SK-N-SH treated with all-trans-retinoic acid at 6 μM for 48 hours (cell line): ENCODE data around the gene SOX10.

Experiments used
- ATAC-seq: fragments of 200-7000 bp; cut with Tn5 transposase; 3 replicates; pipeline ENCODE4 v1.9.1; 2020; ENCODE audit warnings: mild to moderate bottlenecking, moderate library complexity
- ARNTL ChIP-seq: fragments of 450-650 bp; formaldehyde crosslinking; IDR thresholded peaks from 2 replicates; pipeline ENCODE4 v1.5.0; 2020; ENCODE audit warnings: low read depth, mild to moderate bottlenecking, moderate library complexity, borderline replicate concordance
- BACH2 ChIP-seq: fragments of 250-450 bp; sonication (Bioruptor Pico); IDR thresholded peaks from 2 replicates; pipeline ENCODE4 v1.9.0; 2021; ENCODE audit warnings: mild to moderate bottlenecking, borderline replicate concordance
- CSDC2 ChIP-seq: fragments of 250-450 bp; sonication (Bioruptor Pico); IDR thresholded peaks from 2 replicates; pipeline ENCODE4 v1.5.0; 2020; ENCODE audit warnings: mild to moderate bottlenecking, moderate library complexity
- ESRRG ChIP-seq: fragments of 250-450 bp; sonication (Bioruptor Pico); IDR thresholded peaks from 2 replicates; pipeline ENCODE4 v1.6.1; 2021; ENCODE audit warnings: mild to moderate bottlenecking
- OSR1 ChIP-seq: fragments of 250-450 bp; sonication (Bioruptor Pico); IDR thresholded peaks from 2 replicates; pipeline ENCODE4 v1.8.0; 2022; ENCODE audit warnings: moderate library complexity, mild to moderate bottlenecking, inconsistent platforms
- RARB ChIP-seq: fragments of 250-450 bp; sonication (Bioruptor Pico); IDR thresholded peaks from 2 replicates; pipeline ENCODE4 v1.8.0; 2021; ENCODE audit warnings: mild to moderate bottlenecking, moderate library complexity
- SNAI2 ChIP-seq: fragments of 250-450 bp; sonication (Bioruptor Pico); IDR thresholded peaks from 2 replicates; pipeline ENCODE4 v1.5.0; 2020; ENCODE audit warnings: mild to moderate bottlenecking, moderate library complexity
- TCF4 ChIP-seq: fragments of 250-450 bp; sonication (Bioruptor Pico); IDR thresholded peaks from 2 replicates; pipeline ENCODE4 v1.8.0; 2021; ENCODE audit warnings: mild to moderate bottlenecking, moderate library complexity, borderline replicate concordance
- TOX ChIP-seq: fragments of 250-450 bp; sonication (Bioruptor Pico); IDR thresholded peaks from 2 replicates; pipeline ENCODE4 v1.8.0; 2021; ENCODE audit warnings: mild to moderate bottlenecking, moderate library complexity, borderline replicate concordance
- ZC3H10 ChIP-seq: fragments of 250-450 bp; sonication (Bioruptor Pico); IDR thresholded peaks from 2 replicates; pipeline ENCODE4 v1.5.1; 2021; ENCODE audit warnings: mild to moderate bottlenecking, moderate library complexity
- ZFP3 ChIP-seq: fragments of 250-450 bp; sonication (Bioruptor Pico); IDR thresholded peaks from 2 replicates; pipeline ENCODE4 v1.5.0; 2020; ENCODE audit warnings: mild to moderate bottlenecking, moderate library complexity
- ZNF565 ChIP-seq: fragments of 450-650 bp; formaldehyde crosslinking; conservative IDR thresholded peaks from 2 replicates; pipeline ENCODE4 v1.5.0; 2020; ENCODE audit warnings: low read depth, mild to moderate bottlenecking, moderate library complexity
- ZNF8 ChIP-seq: fragments of 450-650 bp; formaldehyde crosslinking; IDR thresholded peaks from 2 replicates; pipeline ENCODE4 v1.5.0; 2020; ENCODE audit warnings: mild to moderate bottlenecking, moderate library complexity
- TF ChIP-seq, protein P1 (sequence below): fragments of 250-450 bp; sonication (Bioruptor Pico); IDR thresholded peaks from 2 replicates; pipeline ENCODE4 v1.5.0; 2020; ENCODE audit warnings: mild to moderate bottlenecking, moderate library complexity
- TF ChIP-seq, protein P2 (sequence below): fragments of 250-450 bp; sonication (Bioruptor Pico); IDR thresholded peaks from 2 replicates; pipeline ENCODE4 v1.8.0; 2020; ENCODE audit warnings: mild to moderate bottlenecking, moderate library complexity, borderline replicate concordance
- TF ChIP-seq, protein P3 (sequence below): fragments of 250-450 bp; sonication (Bioruptor Pico); IDR thresholded peaks from 2 replicates; pipeline ENCODE4 v1.5.1; 2020; ENCODE audit warnings: low read depth, mild to moderate bottlenecking, moderate library complexity
- TF ChIP-seq, protein P4 (sequence below): fragments of 250-450 bp; sonication (Bioruptor Pico); IDR thresholded peaks from 2 replicates; pipeline ENCODE4 v1.5.1; 2021; ENCODE audit warnings: mild to moderate bottlenecking, moderate library complexity

Gene SOX10

DNA sequence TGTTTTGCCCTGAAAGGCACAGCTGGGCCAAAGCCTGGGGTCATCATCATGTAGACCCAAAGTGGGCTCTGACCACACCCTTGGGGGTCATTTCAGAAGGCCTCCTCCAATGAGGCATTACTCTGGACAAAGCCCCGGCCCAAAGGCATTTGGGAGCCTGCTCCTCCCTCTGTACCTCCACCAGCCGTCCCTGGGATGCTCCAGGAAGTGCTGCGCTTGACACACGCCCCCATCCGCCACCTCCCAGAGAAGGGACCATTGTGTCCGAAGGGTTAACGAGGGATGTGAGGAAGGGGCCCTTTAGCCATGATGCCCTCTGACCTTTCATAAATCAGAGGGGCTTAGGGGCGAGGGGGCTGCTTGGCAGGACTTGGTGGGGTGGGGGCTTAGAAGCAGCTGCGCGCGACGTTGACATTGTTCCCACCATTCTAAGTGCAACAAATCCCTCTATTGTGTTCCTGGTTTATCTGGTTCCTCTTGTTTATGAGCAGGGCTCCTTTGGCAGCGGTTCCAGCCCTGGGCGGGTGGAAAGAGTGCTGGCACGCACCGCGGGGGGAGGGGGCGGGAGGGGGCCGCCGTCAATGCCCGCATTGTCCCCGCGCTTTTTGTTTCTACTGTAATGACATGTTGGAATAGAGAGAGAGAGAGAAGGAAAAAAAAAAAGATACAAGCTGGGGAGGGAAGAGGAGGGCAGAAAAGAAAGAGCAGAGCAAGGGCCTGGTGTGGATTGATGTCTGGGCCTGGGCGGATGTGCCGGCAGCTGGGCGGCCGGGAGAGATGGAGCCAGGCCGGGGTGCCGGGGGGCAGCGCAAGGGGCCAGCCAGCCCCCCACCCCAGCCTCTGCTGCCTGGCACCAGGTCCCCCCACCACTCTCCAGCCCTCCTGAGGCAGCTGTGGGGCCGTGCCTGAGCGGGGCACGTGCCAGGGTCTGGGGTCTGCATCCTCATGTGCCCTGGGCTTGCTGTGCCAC lies 32.1 kb upstream of the SOX10 start:
- no peak for ATAC-seq
- TF ChIP-seq, protein P1, sequence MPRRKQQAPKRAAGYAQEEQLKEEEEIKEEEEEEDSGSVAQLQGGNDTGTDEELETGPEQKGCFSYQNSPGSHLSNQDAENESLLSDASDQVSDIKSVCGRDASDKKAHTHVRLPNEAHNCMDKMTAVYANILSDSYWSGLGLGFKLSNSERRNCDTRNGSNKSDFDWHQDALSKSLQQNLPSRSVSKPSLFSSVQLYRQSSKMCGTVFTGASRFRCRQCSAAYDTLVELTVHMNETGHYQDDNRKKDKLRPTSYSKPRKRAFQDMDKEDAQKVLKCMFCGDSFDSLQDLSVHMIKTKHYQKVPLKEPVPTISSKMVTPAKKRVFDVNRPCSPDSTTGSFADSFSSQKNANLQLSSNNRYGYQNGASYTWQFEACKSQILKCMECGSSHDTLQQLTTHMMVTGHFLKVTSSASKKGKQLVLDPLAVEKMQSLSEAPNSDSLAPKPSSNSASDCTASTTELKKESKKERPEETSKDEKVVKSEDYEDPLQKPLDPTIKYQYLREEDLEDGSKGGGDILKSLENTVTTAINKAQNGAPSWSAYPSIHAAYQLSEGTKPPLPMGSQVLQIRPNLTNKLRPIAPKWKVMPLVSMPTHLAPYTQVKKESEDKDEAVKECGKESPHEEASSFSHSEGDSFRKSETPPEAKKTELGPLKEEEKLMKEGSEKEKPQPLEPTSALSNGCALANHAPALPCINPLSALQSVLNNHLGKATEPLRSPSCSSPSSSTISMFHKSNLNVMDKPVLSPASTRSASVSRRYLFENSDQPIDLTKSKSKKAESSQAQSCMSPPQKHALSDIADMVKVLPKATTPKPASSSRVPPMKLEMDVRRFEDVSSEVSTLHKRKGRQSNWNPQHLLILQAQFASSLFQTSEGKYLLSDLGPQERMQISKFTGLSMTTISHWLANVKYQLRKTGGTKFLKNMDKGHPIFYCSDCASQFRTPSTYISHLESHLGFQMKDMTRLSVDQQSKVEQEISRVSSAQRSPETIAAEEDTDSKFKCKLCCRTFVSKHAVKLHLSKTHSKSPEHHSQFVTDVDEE (CRISPR knock-in tag): no peak
- TF ChIP-seq TCF4 (CRISPR knock-in tag): no peak
- TF ChIP-seq, protein P2, sequence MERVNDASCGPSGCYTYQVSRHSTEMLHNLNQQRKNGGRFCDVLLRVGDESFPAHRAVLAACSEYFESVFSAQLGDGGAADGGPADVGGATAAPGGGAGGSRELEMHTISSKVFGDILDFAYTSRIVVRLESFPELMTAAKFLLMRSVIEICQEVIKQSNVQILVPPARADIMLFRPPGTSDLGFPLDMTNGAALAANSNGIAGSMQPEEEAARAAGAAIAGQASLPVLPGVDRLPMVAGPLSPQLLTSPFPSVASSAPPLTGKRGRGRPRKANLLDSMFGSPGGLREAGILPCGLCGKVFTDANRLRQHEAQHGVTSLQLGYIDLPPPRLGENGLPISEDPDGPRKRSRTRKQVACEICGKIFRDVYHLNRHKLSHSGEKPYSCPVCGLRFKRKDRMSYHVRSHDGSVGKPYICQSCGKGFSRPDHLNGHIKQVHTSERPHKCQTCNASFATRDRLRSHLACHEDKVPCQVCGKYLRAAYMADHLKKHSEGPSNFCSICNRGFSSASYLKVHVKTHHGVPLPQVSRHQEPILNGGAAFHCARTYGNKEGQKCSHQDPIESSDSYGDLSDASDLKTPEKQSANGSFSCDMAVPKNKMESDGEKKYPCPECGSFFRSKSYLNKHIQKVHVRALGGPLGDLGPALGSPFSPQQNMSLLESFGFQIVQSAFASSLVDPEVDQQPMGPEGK: no peak
- TF ChIP-seq, protein P3, sequence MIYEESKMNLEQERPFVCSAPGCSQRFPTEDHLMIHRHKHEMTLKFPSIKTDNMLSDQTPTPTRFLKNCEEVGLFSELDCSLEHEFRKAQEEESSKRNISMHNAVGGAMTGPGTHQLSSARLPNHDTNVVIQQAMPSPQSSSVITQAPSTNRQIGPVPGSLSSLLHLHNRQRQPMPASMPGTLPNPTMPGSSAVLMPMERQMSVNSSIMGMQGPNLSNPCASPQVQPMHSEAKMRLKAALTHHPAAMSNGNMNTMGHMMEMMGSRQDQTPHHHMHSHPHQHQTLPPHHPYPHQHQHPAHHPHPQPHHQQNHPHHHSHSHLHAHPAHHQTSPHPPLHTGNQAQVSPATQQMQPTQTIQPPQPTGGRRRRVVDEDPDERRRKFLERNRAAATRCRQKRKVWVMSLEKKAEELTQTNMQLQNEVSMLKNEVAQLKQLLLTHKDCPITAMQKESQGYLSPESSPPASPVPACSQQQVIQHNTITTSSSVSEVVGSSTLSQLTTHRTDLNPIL: no peak
- no peak for TF ChIP-seq ESRRG (CRISPR knock-in tag)

DNA sequence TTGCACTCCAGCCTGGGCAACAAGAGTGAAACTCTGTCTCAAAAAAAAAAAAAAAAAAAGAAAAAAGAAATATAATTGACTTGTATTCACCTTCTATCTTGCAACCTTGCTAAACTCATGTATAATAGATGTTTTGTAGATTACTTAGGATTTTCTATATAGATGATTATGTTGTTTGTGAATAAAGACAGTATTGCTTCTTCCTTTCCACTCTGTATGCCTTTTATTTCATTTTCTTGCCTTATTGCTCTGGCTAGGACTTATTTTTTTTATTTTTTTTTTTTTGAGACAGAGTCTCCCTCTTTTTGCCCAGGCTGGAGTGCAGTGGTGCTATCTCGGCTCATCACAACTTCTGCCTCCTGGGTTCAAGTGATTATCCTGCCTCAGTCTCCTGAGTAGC lies 29.7 kb upstream of the SOX10 start:
- ATAC-seq: no peak
- TF ChIP-seq ZFP3 (CRISPR knock-in tag): no peak
- no peak for TF ChIP-seq ZNF565 (CRISPR knock-in tag)
- TF ChIP-seq, protein P1 (CRISPR knock-in tag): no peak
- no peak for TF ChIP-seq OSR1 (CRISPR knock-in tag)

DNA sequence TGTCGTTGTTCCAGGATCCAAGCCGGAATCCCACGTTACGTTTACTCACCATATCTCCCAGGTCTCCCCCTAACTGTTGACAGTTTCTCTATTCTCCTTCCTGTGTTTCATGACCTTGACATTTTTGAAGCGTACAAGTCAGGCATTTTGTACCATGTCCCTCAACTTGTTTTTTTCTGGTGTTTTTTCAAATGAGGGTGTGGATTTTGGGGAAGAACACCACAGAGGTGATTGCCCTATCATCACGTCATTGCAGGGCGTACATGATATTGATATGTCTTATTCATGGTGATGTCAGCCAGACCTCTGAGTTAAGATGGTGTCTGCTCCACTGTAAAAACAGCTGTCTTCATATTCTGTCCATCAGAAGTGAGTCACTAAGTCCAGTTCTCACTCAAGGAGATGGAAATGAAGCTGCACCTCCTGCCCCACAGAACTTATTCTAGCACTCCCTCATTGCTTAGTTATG lies 28.3 kb upstream of the SOX10 start:
- no peak for ATAC-seq
- no peak for TF ChIP-seq SNAI2 (CRISPR knock-in tag)
- TF ChIP-seq ESRRG (CRISPR knock-in tag): no peak
- no peak for TF ChIP-seq ZNF8 (CRISPR knock-in tag)
- no peak for TF ChIP-seq ZFP3 (CRISPR knock-in tag)
- TF ChIP-seq, protein P4, sequence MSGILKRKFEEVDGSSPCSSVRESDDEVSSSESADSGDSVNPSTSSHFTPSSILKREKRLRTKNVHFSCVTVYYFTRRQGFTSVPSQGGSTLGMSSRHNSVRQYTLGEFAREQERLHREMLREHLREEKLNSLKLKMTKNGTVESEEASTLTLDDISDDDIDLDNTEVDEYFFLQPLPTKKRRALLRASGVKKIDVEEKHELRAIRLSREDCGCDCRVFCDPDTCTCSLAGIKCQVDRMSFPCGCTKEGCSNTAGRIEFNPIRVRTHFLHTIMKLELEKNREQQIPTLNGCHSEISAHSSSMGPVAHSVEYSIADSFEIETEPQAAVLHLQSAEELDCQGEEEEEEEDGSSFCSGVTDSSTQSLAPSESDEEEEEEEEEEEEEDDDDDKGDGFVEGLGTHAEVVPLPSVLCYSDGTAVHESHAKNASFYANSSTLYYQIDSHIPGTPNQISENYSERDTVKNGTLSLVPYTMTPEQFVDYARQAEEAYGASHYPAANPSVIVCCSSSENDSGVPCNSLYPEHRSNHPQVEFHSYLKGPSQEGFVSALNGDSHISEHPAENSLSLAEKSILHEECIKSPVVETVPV (CRISPR knock-in tag): no peak
- TF ChIP-seq CSDC2 (CRISPR knock-in tag): no peak
- no peak for TF ChIP-seq TOX
- TF ChIP-seq, protein P2: no peak
- TF ChIP-seq, protein P3: no peak
- no peak for TF ChIP-seq RARB (CRISPR knock-in tag)
- no peak for TF ChIP-seq ZC3H10 (CRISPR knock-in tag)
- no peak for TF ChIP-seq ARNTL
- TF ChIP-seq OSR1 (CRISPR knock-in tag): no peak
- no peak for TF ChIP-seq ZNF565 (CRISPR knock-in tag)
- no peak for TF ChIP-seq BACH2 (CRISPR knock-in tag)
